ENCODE measurements around the gene A2M.

GRCh38 chr12:9106610-9107541 lies 8.8 kb downstream of the A2M start:
- no peak for TF ChIP-seq CTBP1 (IDR thresholded peaks at IDR 0.05; ENCODE audit: borderline replicate concordance)
- no peak for TF ChIP-seq SUZ12 (IDR thresholded peaks at IDR 0.05)
- TF ChIP-seq LEF1 (IDR thresholded peaks at IDR 0.05; ENCODE audit: borderline replicate concordance), result no peak
- TF ChIP-seq ELF4 (IDR thresholded peaks at IDR 0.05), result no peak
- no peak for TF ChIP-seq SP1 (IDR thresholded peaks at IDR 0.05)
- TF ChIP-seq NFRKB (IDR thresholded peaks at IDR 0.05), result no peak
- no peak for TF ChIP-seq FOXK2 (IDR thresholded peaks at IDR 0.05)
- no peak for TF ChIP-seq ARNT (IDR thresholded peaks at IDR 0.05)
- TF ChIP-seq FOXA1 (IDR thresholded peaks at IDR 0.05), result no peak

Measured in HEK293T (cell line).